Activated T-helper 1 cell treated with Interleukin-2 at 50 U/mL for 16 hours (primary cell): ENCODE measurements around the gene VASH2.

Experiments
- DNase-seq: peaks from one replicate; pipeline ENCODE4 v3.0.0-alpha.2; 2020; ENCODE audit warnings: low read depth

Gene VASH2

DNA sequence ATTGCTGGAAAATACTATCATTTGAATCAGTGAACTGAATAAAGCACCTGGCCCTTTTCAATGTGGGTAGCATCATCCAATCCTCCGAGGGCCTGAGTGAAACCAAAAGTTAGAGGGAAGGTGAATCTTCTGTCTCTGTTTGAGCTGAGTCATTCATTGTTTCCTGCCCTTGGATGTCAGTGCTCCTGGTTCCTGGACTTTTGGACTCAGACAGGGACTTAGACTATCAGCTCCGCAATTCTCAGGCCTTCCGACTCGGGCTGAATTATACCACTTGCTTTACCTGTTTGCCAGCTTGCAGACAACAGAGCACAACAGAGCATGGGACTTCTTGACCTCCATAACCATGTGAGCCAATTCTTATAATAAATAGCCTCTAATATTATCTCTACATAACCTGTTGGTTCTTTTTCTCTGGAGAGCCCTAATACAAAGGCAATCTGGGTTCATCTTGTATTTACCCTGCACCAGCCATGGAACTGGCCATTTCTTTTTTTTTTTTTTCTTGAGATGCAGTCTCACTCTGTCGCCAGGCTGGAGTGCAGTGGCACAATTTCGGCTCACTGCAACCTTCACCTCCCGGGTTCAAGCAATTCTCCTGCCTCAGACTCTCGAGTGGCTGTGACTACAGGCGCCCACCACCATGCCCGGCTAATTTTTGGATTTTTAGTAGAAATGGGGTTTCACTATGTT lies 19.2 kb upstream of the VASH2 start:
- DNase-seq = no peak

DNA sequence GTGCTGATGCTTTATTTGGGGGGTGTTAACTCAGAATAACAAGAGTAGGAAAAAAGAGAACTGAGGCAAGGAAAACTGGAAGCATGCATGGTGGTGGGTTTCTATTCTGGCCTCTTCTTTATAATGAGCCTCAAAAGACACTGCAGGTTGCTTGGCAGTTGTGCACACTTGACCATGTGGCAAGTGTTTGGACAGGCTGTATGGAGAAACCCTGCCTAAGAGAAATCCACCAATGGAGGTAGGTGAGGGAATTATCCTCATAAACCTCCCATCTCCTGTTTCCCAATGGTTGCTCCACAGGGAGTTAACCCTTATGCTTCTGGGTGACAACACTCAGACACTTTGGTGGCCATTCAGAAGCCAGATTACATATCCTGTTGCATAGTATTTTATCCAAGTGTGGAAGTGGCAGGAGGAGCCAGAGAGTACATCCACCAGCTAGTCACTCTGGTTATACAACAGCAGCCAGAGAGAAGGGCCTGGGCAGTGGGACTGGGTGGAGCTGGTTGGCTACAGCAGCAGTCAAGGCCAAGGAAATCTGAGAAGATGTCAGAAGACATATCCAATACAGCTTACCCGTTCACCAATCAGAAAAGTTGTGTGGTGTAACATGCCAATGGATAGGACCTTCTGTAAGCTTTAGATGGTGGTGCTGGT lies 16.4 kb upstream of the VASH2 start:
- no peak for DNase-seq

DNA sequence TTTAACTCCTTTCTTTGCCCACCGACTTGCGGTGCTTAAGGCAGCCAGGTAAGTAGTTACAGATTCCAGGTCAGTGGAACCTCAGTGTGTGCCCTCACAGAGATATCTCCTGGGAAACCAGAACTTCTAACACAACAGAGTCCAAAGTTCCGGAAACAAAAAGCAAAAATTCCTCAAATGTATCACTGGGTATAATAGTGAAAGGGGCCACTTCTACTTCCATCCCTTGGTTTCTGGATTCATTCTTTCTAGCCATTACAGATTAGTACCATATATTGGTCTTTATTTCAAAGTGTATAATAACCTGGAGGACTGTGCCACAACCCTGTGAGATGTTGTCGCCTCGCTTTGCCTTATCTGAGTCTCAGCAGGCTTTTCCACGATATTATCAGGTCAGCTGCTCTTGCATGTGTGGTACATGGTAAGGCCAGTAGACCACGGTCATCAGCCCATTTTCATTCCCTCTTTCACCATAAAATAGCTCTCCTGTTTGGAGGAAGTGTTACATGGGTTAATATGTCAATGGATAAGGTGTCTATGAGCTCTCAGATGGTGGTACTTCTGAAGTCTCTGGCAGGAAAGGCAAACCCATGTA lies 14.9 kb upstream of the VASH2 start:
- no peak for DNase-seq

DNA sequence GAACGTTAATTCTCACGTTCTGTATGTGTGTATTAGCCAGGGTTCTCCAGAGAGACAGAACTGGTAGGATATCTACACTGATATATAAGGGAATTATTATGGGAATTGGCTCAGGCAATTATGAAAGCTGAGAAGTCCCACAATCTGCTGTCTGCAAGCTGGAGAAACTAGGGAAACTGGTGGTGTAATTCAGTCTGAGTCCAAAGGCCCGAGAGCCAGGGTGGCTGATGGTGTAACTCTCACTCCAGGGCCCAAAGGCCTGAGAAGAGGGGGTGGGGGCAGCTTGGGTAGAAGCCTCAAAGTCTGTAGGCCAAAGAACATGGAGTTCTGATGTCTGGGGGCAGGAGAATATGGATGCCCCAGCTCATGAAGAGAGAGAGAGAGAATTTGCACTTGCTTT lies 13.3 kb upstream of the VASH2 start:
- DNase-seq = no peak

DNA sequence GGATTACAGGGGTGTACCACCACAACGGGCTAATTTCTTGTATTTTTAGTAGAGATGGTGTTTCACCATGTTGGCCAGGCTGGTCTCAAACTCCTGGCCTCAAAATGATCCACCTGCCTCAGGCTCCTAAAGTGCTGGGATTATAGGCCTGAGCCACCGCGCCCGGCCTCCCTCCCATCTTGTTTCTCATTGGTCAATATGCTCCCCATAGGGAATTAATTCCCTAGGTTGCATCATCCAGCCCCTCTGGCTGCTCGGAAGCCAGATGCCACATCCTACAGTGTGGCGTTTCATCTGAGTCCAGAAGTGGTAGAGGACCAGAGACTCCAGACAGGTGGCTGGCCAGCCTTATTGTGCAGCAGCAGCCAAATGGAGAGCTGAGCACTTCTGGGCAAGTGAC lies 11.5 kb upstream of the VASH2 start:
- DNase-seq = no peak

DNA sequence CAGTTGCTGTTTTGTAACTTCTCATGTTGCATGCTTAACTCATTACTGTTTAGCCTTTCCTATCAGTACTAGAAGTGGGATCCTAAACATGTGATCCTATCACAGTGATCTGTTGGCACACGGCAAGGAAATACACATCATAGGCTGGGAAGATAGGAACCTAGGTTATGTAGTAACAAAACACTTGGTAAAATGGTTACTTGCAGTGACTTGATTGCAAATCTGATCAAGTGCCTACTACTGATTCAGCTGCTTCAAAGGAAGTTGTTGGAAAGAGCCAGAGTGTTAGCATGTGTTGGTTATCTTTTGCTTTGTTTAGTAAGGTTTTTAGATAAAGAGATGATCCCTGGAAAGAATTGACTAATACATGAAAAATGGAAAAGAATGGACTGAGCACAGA lies 8.9 kb upstream of the VASH2 start:
- DNase-seq = no peak

DNA sequence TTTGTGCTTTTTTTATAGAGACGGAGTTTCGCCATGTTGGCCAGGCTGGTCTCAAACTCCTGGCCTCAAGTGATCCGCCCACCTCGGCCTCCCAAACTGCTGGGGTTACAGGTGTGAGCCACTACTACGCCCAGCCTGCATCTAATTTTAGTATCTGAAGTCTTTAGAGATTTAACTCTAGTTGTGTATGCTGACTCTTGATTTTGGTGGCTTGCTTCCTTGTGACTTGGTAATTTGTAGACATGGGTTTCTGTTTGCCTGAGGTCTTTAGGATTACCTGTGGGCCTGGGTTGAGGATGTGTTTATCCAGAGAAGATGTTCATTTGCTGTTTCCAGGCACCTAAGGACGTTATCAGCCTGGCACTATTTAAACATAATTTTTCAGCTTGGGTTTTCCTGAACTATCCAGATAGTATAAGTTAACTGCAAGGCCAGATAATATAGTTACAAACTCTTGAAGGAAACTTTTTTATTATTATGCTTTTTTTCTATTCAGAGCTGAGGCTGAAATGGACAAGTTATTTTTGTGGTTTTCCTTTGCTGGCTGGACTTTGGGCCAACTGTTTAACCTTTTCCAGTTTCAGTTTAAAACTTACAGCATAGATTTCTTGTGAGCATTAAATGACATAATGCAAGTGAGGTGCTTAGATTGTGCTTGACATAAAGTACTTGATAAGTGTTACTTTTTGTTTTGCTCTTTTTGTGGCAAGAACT lies 7.5 kb upstream of the VASH2 start:
- no peak for DNase-seq

DNA sequence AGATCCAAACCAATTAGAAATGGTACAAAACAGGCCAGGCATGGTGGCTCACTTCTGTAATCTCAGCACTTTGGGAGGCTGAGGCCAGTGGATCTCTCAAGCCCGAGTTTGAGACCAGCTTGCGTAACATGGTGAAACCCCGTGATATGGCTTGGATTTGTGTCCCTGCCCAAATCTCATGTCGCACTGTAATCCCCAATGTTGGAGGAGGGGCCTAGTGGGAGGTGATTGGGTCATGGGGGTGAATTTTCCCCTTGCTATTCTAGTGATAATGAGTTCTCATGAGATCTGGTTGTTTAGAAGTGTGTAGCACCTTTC lies 7.0 kb upstream of the VASH2 start:
- DNase-seq = no peak

DNA sequence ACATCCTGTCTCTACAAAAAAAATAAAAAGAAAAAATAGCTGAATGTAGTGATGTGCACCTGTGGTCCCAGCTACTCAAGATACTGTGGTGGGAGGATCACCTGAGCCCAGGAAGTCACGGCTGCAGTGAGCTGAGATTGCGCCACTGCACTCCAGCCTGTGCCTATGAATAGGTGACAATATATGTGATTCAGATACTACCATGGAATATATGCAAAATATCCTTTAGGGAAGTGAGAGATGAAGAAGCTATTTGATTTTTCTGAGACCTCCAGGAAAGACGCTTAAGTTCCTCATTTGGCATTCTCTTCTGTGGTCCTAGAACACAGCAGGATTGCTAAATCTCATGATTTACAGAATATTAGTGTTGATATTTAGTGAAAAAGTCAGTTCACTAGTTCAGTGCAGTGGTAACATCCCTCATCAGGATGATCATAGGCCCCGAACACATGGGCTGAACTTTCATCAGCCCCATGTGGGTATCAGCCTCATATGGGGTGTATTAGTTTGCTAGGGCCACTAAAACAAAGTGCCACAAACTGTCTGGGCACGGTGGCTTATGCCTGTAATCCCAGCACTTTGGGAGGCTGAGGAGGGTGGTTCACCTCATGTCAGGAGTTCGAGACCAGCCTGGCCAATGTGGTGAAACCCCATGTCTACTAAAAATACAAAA lies 6.0 kb upstream of the VASH2 start:
- DNase-seq = no peak

DNA sequence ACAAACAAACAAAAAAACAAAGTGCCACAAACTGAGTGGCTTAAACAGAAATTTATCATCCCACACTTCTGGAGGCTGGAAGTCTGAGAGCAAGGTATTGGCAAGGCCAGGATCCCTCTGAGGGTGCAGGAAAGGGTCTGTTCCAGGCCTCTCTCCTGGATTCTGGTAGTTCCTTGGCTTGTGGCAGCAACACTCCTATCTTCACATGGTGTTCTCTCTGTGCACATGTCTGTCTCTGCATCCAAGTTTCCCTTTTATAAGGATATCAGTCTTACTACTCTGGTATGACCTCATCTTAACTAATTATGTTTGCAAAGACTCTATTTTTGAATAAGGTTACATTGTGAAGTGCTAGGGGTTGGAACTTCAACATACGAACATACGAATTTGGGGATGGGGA lies 5.3 kb upstream of the VASH2 start:
- no peak for DNase-seq

DNA sequence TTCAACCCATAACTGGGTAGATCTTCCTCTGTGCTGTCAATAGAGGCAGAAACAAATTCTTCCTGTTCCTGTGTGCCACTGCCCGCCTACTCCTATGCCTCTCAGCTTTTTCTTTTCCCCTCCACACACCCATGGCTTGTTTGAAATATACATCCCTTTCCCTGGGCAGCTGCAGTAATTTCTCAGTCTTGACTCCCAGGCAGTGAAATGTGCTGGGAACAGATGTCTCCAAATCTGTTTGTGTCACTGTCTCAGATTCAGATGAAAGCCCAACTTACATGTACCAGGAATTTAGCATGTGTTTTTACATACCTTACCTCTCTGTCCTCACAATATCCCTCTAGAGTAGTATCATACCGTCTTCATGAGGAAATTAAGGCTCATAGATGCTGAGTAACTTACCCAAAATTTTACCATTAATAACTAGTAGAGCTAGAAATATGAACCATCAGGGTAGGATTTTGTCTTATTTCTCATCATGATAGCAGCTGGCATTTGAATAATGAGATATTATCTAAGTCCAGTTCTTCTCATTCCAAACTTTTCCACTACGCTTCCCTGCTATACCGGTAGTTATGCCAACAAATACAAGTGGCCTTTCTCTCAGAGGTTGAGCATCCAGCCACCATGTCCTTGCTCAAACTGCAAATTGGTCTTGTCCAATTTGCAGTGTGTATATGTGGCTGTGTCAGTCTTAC lies 4.7 kb upstream of the VASH2 start:
- no peak for DNase-seq

DNA sequence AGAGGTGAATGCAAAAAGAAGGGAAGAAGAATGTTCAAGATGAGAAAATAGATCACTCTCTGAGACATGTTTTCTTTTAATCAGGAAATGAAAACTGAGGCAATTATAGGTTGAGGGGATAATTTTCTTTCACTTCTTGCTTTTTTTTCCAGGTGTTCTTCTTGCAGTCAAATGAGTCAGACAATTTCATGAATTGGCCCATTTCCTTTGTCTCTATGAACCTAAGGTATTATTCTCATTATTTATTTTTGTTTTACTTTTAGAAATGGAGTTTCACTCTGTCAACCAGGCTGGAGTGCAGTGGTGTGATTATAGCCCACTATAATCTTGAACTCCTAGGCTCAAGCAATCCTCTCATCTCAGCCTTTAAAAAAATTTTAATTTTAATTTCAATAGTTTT lies 3.5 kb upstream of the VASH2 start:
- no peak for DNase-seq

DNA sequence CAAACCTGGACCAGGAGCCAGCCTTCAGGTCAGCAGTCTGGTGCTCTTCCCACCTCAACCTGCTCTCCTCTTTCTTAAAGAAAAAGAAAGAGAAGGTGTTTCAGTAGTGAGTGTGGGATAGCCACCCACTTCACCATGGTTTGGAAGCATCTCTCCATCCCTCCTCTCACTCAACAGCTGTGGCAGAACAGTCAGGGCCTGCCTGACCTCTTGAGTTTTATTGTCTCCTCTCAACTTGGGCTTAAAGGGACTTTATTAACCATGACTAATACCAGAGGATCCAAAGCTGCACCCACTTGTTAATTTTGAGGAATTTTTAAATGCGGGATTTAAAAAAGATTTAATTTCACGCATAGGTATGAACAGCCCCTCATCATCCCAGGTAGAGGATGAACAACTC lies 570 bp upstream of the VASH2 start:
- DNase-seq = no peak

DNA sequence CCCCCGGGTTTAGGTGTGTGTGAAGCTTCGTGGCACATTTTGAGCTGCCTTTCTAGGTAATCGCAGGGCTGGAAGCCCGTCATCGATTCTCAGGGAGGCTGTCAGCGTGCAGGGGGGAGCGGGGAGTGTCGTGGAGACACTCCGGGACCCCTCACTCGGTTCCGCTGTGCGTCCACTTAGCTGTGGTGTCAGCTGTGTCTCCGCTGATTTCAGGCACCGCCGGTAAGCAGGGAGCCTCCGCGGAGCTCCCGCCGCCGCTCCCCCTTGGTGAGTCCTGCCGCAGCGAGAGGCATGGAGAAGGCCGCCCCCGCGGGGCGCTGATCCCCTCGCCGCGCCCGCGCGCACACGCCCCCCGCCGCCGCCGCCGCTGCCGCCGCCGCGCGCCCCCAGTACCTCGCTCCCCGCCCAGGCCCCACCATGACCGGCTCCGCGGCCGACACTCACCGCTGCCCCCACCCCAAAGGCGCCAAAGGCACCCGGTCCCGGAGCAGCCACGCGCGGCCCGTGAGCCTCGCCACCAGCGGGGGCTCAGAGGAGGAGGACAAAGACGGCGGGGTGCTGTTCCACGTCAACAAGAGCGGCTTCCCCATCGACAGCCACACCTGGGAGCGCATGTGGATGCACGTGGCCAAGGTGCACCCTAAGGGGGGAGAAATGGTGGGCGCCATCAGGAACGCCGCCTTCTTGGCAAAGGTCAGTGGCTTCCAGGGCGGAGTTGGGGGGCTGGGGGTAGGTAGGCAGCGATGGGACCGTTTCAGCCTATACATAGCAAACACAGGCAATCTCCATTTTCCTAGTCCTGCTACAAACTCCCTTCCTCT lies 995 bp downstream of the VASH2 start:
- no peak for DNase-seq

DNA sequence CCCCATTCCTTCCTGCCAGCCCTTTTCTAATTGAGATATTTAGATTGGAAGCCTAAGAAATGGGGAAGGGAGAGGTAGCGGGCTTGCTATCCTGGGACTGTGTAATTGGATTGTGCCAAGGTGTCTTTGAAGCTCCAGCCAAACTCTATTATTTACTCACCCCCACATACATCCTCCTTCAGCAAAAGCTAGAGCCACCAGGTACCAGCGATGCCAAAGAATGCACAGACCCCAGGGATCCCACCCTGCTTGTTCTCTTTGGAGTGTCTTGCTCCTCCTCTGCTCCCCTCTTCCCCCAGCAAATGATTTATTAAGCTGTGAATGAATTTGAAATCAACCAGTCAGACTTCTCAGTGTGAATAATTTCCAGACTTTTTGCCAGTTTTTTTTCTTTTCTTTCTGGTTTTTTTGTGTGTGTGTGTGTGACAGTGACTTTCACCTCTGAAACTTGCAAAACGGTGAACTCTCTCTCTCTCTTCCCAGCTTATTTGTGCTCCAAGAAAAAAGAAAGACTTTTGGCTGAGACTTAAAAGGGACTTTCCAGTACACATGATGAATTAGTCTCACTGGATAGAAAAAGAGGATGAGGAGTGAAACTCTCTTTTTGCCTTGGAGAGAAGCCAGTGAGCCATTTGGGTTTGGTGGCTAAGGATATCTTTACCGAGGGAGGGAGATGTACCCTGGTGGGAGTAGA lies 1.8 kb downstream of the VASH2 start:
- no peak for DNase-seq

DNA sequence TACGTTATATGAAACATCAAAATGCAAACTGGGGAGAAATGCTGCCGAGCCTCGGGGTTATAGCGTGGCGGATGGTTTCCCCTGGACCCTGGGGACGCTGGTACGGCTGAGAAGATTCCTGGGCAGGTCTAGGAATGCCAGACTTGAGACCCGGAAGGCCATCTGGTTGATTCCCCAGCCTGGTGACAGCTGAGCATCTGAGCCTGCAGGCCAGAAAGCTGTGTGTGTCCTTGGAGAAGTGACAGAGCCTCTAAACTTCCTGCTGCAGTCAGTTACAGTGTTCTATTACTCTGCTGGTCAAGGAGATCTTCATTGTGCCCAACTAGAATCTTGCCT lies 2.3 kb downstream of the VASH2 start:
- no peak for DNase-seq

DNA sequence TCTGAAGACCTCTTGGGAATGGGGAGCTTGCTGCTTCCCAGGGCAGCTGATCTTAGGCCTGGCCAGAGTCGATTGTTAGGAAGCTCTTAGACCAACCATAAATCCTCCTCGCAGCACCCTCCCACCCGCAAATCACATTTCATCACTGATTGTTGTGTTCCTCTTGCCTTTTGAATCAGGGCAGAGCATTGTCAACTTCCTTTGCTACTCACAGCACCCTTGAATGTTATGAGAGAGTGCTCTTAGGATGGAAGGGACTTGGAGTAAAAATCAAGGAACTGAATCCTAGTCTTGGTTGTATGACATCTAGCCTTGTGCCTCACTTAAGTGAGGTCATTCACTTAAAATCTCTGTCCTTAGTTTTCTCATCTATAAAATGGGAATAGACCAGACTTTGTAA lies 3.0 kb downstream of the VASH2 start:
- DNase-seq = no peak

DNA sequence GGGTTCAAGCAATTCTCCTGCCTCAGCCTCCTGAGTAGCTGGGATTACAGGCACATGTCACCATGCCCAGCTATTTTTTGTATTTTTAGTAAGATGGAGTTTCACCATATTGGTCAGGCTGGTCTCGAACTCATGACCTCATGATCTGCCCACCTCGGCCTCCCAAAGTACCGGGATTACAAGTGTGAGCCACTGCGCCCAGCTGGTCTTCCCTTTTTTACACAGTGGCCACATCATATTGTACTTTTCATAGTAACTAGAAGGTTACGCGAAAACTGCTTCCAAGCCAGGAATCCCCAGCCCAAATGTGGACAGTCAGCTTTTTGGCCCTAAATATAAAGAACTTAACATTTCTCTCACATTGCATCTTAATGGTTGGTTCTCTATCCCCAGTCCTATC lies 4.2 kb downstream of the VASH2 start:
- DNase-seq = no peak

DNA sequence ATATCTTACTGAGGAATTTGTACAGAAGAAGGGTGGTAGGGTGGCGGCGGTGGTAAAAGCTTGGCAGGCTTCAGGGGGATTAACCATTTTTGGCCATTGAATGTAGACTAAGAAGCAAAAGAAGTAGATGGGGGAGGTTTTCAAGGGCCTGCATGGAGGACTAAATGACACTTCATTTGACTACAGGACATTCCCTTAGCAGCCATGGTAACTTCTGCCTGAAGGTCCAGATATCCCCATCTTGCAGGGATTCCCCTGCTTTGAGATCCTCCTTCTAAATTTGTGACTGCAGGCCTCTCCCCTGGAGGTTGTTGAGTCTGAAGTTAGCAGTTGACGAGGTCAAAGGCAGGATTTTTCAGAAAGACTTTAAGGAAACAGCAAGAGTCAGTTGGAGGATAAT lies 4.8 kb downstream of the VASH2 start:
- no peak for DNase-seq

DNA sequence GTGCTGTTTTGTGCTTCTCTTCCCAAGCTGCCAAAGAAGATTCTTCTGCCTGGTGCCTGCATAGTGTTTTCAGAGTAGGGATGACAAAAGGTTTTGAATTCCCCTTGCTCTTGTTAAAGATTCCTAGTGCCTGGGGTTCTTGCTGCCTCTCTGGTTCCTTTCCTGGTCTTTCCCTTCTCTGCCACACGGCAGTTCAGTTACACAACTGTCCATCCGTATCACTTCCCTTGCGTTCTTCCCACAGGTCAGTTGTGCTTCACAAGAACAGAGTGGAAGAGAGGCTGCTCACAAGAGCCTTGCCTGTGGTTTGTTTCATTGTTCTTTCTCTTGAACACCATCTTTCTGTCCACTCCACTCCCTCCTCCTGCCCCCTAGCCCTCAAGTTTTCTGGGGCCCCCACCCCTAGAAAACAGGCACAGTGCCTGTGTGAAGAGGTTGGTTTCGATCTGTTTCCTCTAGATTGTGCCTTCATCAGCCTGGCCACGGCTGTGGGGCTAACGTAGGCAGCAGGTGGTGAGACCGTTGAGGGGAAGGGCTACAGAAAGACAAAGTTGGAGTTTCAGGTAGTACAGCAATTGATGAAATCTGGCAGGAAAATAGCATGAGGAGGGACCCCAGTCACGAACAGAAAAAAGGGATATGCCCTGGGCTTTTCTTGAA lies 5.8 kb downstream of the VASH2 start:
- no peak for DNase-seq
